HepG2 (cell line): ENCODE measurements around the gene ITCH. TPM values are rescaled to one million over a fixed set of nuclear protein-coding genes. Genes with fewer than 3 reads are reported as not detected.

Experiments used
- ATAC-seq: fragments of 200-7000 bp; cut with Tn5 transposase; 3 replicates; pipeline ENCODE4 v1.9.1; 2020; ENCODE audit warnings: mild to moderate bottlenecking, moderate library complexity
- BruUV-seq: library from RNA; stranded (reverse); fragments of 400-500 nt; replicated peaks from 2 replicates; lab custom pipeline; 2021; lab: Mats Ljungman, UMichigan
- CTCF ChIA-PET: fragments of 300-600 bp; formaldehyde crosslinking; extraction: SDS; loops from one replicate; lab custom pipeline; 2021; ENCODE audit warnings: low total read pairs, inconsistent platforms, low intra/inter-chr PET ratio; lab: Yijun Ruan, JAX
- POLR2A ChIA-PET: fragments of 350-600 bp; sonication (Branson Sonifier 250); formaldehyde crosslinking; loops from one replicate; lab custom pipeline; 2020; ENCODE audit warnings: antibody characterized with exemption, inconsistent platforms; lab: Yijun Ruan, JAX
- DNase-seq: peaks from one replicate; pipeline ENCODE4 v3.0.0-alpha.2; 2015; ENCODE audit warnings: low spot score
- FAIRE-seq: peaks from 3 replicates; lab custom pipeline; 2011; peaks lifted over from hg19 to GRCh38; lab: Jason Lieb, UNC
- H2AFZ ChIP-seq: one replicate; pipeline ENCODE4 v1.6.1; 2011; ENCODE audit warnings: low read length, inconsistent platforms
- H3K27ac ChIP-seq: fragments of 300-600 bp; 3 replicates; pipeline ENCODE4 v1.8.0; 2011; ENCODE audit warnings: mixed run types, mild to moderate bottlenecking, mixed read lengths, low read length, inconsistent platforms; ENCODE audit not compliant: insufficient read depth; ENCODE audit errors: extremely low read length
- H3K27me3 ChIP-seq, 2 experiments: fragments of 200-600 bp in 1 of 2; 2 replicates in 1 of 2; 3 replicates in 1 of 2; pipeline versions ENCODE4 v1.6.0 to v1.8.0; 2011; ENCODE audit warnings: low read length in 2 of 2, mild to moderate bottlenecking in 2 of 2, moderate library complexity in 2 of 2, inconsistent platforms in 1 of 2; ENCODE audit not compliant: insufficient read depth in 2 of 2, control insufficient read depth in 1 of 2
- H3K36me3 ChIP-seq, 2 experiments: fragments of 200-600 bp in 1 of 2; replicated peaks in 1 of 2; 2 replicates in 1 of 2; 3 replicates in 1 of 2; pipeline versions ENCODE4 v1.5.1 to v1.8.0; 2011; ENCODE audit warnings: low read length in 2 of 2, inconsistent platforms in 1 of 2; ENCODE audit not compliant: insufficient read depth in 2 of 2, control insufficient read depth in 1 of 2
- H3K4me1 ChIP-seq: 2 replicates; pipeline ENCODE4 v1.5.1; 2012; ENCODE audit warnings: low read length, inconsistent platforms; ENCODE audit not compliant: insufficient read depth
- H3K4me2 ChIP-seq: 2 replicates; pipeline ENCODE4 v1.6.0; 2011; ENCODE audit warnings: low read depth, low read length, inconsistent platforms
- H3K4me3 ChIP-seq, 3 experiments: fragments of 200-600 bp in 1 of 3; sonication (generic), shearing (Covaris generic) in 1 of 3; replicated peaks in 1 of 3; 2 replicates each; pipeline ENCODE4 v1.5.1; 2011 to 2016; ENCODE audit warnings: low read length in 3 of 3, inconsistent platforms in 2 of 3, low read depth in 2 of 3, mild to moderate bottlenecking in 2 of 3, control low read depth in 1 of 3, mixed read lengths in 1 of 3; ENCODE audit not compliant: insufficient read depth in 1 of 3
- H3K79me2 ChIP-seq: one replicate; pipeline ENCODE4 v1.6.1; 2011; ENCODE audit warnings: low read length, inconsistent platforms; ENCODE audit not compliant: insufficient read depth
- H3K9ac ChIP-seq: 2 replicates; pipeline ENCODE4 v1.6.0; 2011; ENCODE audit warnings: mild to moderate bottlenecking, low read depth, low read length, inconsistent platforms; ENCODE audit not compliant: insufficient read depth
- H3K9me3 ChIP-seq: 2 replicates; pipeline ENCODE4 v1.5.1; 2012; ENCODE audit warnings: mild to moderate bottlenecking, low read length
- H4K20me1 ChIP-seq: 2 replicates; pipeline ENCODE4 v1.6.0; 2011; ENCODE audit warnings: inconsistent platforms, mild to moderate bottlenecking, low read length, moderate library complexity; ENCODE audit not compliant: insufficient read depth
- ARID5B ChIP-seq: IDR thresholded peaks from 2 replicates; pipeline ENCODE4 v1.4.0; 2020; ENCODE audit warnings: mild to moderate bottlenecking, missing genetic modification reagents
- FOXA3 ChIP-seq: IDR thresholded peaks from 2 replicates; pipeline ENCODE4 v1.6.1; 2016; ENCODE audit warnings: missing genetic modification reagents, missing compliant biosample characterization
- FOXP1 ChIP-seq, 2 experiments: fragments of 450-650 bp in 1 of 2; IDR thresholded peaks; 2 replicates each; pipeline ENCODE4 v1.6.1; 2017 to 2018; ENCODE audit warnings: antibody characterized with exemption in 1 of 2
- KLF6 ChIP-seq: IDR thresholded peaks from 2 replicates; pipeline ENCODE4 v1.8.0; 2016; ENCODE audit warnings: missing biosample characterization, missing genetic modification reagents
- NFKB2 ChIP-seq: sonication (generic); formaldehyde crosslinking; IDR thresholded peaks from 2 replicates; pipeline ENCODE4 v1.4.0; 2020; ENCODE audit warnings: missing genetic modification reagents, borderline replicate concordance
- NR2F1 ChIP-seq, 2 experiments: fragments of 450-650 bp in 1 of 2; formaldehyde crosslinking in 1 of 2; IDR thresholded peaks; 2 replicates each; pipeline versions ENCODE4 v1.5.0 to v1.6.1; 2016 to 2020; ENCODE audit warnings: mild to moderate bottlenecking in 1 of 2, missing compliant biosample characterization in 1 of 2, missing genetic modification reagents in 1 of 2, moderate library complexity in 1 of 2
- NR2F6 ChIP-seq, 2 experiments: IDR thresholded peaks; 2 replicates each; pipeline ENCODE4 v1.6.1; 2016; ENCODE audit warnings: antibody characterized with exemption in 1 of 2, mild to moderate bottlenecking in 1 of 2
- NRL ChIP-seq: sonication (generic); formaldehyde crosslinking; IDR thresholded peaks from 2 replicates; pipeline ENCODE4 v1.5.0; 2020; ENCODE audit warnings: missing genetic modification reagents, mild to moderate bottlenecking, moderate library complexity, borderline replicate concordance
- POLR2G ChIP-seq: fragments of 200-400 bp; formaldehyde crosslinking; IDR thresholded peaks from 2 replicates; pipeline ENCODE4 v1.6.1; 2018; ENCODE audit warnings: mild to moderate bottlenecking, low read depth, low read length, moderate library complexity
- RXRB ChIP-seq: IDR thresholded peaks from 2 replicates; pipeline ENCODE4 v1.6.1; 2016; ENCODE audit warnings: borderline replicate concordance, missing genetic modification reagents, missing compliant biosample characterization
- SNAI1 ChIP-seq: sonication (generic); formaldehyde crosslinking; IDR thresholded peaks from 2 replicates; pipeline ENCODE4 v1.5.0; 2020; ENCODE audit warnings: mild to moderate bottlenecking, missing genetic modification reagents, borderline replicate concordance
- TCF7 ChIP-seq: sonication (generic); IDR thresholded peaks from 2 replicates; pipeline ENCODE4 v1.6.1; 2016; ENCODE audit warnings: antibody characterized with exemption, low read depth
- ZMYM2 ChIP-seq: sonication (generic); formaldehyde crosslinking; IDR thresholded peaks from 2 replicates; pipeline ENCODE4 v1.8.0; 2022; ENCODE audit warnings: mild to moderate bottlenecking, missing genetic modification reagents
- ZNF281 ChIP-seq: sonication (generic); formaldehyde crosslinking; IDR thresholded peaks from 2 replicates; pipeline ENCODE4 v1.4.0; 2020; ENCODE audit warnings: missing genetic modification reagents, borderline replicate concordance
- ZNF30 ChIP-seq: sonication (generic); formaldehyde crosslinking; IDR thresholded peaks from 2 replicates; pipeline ENCODE4 v1.5.0; 2020; ENCODE audit warnings: mild to moderate bottlenecking, missing genetic modification reagents
- ZNF619 ChIP-seq: sonication (generic); formaldehyde crosslinking; IDR thresholded peaks from 2 replicates; pipeline ENCODE4 v1.4.0; 2020; ENCODE audit warnings: mild to moderate bottlenecking, missing genetic modification reagents
- ZNF674 ChIP-seq: sonication (generic); formaldehyde crosslinking; IDR thresholded peaks from 2 replicates; pipeline ENCODE4 v1.5.0; 2020; ENCODE audit warnings: low read depth, mild to moderate bottlenecking, missing genetic modification reagents
- WGBS: methylation state at CpG from one replicate; pipeline ENCODE4 v1.1.6; 2017; ENCODE audit warnings: low lambda C conversion rate; 5-methylcytosine and 5-hydroxymethylcytosine counted together
- in situ Hi-C: cut with HindIII; loops from 2 replicates; pipeline ENCODE4 v1.10.0; 2017; ENCODE audit warnings: low pct_unique_long_range_greater_than_20kb; ENCODE audit not compliant: extremely low pct_ligation_motif_present
- intact Hi-C: fragments of 100-400 bp; cut with micrococcal nuclease; formaldehyde crosslinking; loops from one replicate; pipeline ENCODE4 v1.10.0; 2022; ENCODE audit not compliant: unreplicated experiment
- polyA plus RNA-seq, 8 experiments: library from polyadenylated mRNA; depleted of rRNA in 3 of 8; stranded (reverse) in 7 of 8; unstranded in 1 of 8; fragments of >200 nt; fragmentation: Illumina TruSeq in 4 of 8; extraction: Trizol in 4 of 8; gene quantifications; 2 replicates each; pipeline versions ENCODE4 v1.2.1 to v1.2.3, GENCODE V29; 2011 to 2016; ENCODE audit warnings: low read depth in 4 of 8, missing spikeins in 1 of 8, mixed read lengths in 1 of 8; ENCODE audit not compliant: insufficient read depth in 1 of 8
- total RNA-seq, 5 experiments: library from RNA; depleted of rRNA; stranded (reverse); fragments of >200 nt; fragmentation: Illumina TruSeq; extraction: Trizol; gene quantifications; 2 replicates each; pipeline ENCODE4 v1.2.3, GENCODE V29; 2016; ENCODE audit warnings: low read depth in 1 of 5

The ITCH gene
- total and polyA plus RNA-seq, 2 of the 13 experiments (the other 11 are each of a cell fraction or from before 2014, with no cell fraction given) = 20.5 to 112 TPM

- no peak for TF ChIP-seq ZMYM2
- no peak for TF ChIP-seq ZNF674
- TF ChIP-seq ZNF619 (CRISPR knock-in tag) = no peak
- peak; percentile 59 for TF ChIP-seq POLR2G
- no peak for TF ChIP-seq NFKB2
- TF ChIP-seq ZNF30 (CRISPR knock-in tag) = no peak
These were observed 179.4 kb downstream of the ITCH start (continued) for GRCh38 chr20:34542439-34542838.

- H3K27ac ChIP-seq = no peak overlapping the region
- peaks cover 18 to 38% of the 10 kb centered on the region in 2 experiments for H3K36me3 ChIP-seq
- POLR2A ChIA-PET = interaction anchor here (1.0 kb wide), 1 partner anchor 160 kb away, joined by 3 read pairs; no protein-coding TSS in a partner anchor
- H3K4me2 ChIP-seq = no peak overlapping the region
- no peak overlapping the region for H3K4me3 ChIP-seq
- H3K9ac ChIP-seq = no peak overlapping the region
- WGBS = 74% methylated on average over 12 of the region's 12 CpGs
- peaks cover 19% of the 10 kb centered on the region for H3K4me1 ChIP-seq
- H3K27me3 ChIP-seq = no peaks in the 10 kb centered on the region
- in situ Hi-C loops = no loop called here
- no peaks in the 10 kb centered on the region for H3K79me2 ChIP-seq
- no TSS peak for BruUV-seq
- intact Hi-C loops = no loop called here
- no peak for DNase-seq
- FAIRE-seq = no peak
- CTCF ChIA-PET = no interaction called here
- no peaks in the 10 kb centered on the region for H4K20me1 ChIP-seq
- no peak overlapping the region for H2AFZ ChIP-seq
- H3K9me3 ChIP-seq = no peaks in the 10 kb centered on the region
- no peak; the same call in 2 of the 3 replicates for ATAC-seq
- TF ChIP-seq ZNF281 (CRISPR knock-in tag) (peak; percentile 22; the same call in 1 of the 2 replicates), FOXA3 (0 out of 2 replicates have a peak, but pooled peaks have one; percentile 20), KLF6 (CRISPR knock-in tag) (0 out of 2 replicates have a peak, but pooled peaks have one; percentile 18), FOXP1 (IDR thresholded peaks at IDR 0.05) (no peak), FOXP1 (CRISPR knock-in tag; IDR thresholded peaks at IDR 0.05) (peak; percentile 60), NR2F1 (CRISPR knock-in tag; IDR thresholded peaks at IDR 0.05) (peak in 1 of 2 experiments; percentile 46; a peak in 1 of 4 replicates), NR2F6 (IDR thresholded peaks at IDR 0.05) (peak; percentile 22; the same call in 1 of the 2 replicates), NR2F6 (CRISPR knock-in tag; IDR thresholded peaks at IDR 0.05) (no peak), ARID5B (CRISPR knock-in tag) (peak; percentile 40; the same call in 1 of the 2 replicates), TCF7 (0 out of 2 replicates have a peak, but pooled peaks have one; percentile 18), NRL (0 out of 2 replicates have a peak, but pooled peaks have one; percentile 22), RXRB (CRISPR knock-in tag) (peak; percentile 17; the same call in 1 of the 2 replicates), SNAI1 (CRISPR knock-in tag) (no peak)
These were observed 180.5 kb downstream of the ITCH start for GRCh38 chr20:34543463-34544056.
